ENCODE measurements around the gene KRT9. TPM values are rescaled to one million over a fixed set of nuclear protein-coding genes. Genes with fewer than 3 reads are reported as not detected.
A peak's percentile ranks its signal among the peaks of the same experiment; 100 is the strongest.

Gene KRT9
- total RNA-seq, 4 donors from 2014 or later: not detected

DNA sequence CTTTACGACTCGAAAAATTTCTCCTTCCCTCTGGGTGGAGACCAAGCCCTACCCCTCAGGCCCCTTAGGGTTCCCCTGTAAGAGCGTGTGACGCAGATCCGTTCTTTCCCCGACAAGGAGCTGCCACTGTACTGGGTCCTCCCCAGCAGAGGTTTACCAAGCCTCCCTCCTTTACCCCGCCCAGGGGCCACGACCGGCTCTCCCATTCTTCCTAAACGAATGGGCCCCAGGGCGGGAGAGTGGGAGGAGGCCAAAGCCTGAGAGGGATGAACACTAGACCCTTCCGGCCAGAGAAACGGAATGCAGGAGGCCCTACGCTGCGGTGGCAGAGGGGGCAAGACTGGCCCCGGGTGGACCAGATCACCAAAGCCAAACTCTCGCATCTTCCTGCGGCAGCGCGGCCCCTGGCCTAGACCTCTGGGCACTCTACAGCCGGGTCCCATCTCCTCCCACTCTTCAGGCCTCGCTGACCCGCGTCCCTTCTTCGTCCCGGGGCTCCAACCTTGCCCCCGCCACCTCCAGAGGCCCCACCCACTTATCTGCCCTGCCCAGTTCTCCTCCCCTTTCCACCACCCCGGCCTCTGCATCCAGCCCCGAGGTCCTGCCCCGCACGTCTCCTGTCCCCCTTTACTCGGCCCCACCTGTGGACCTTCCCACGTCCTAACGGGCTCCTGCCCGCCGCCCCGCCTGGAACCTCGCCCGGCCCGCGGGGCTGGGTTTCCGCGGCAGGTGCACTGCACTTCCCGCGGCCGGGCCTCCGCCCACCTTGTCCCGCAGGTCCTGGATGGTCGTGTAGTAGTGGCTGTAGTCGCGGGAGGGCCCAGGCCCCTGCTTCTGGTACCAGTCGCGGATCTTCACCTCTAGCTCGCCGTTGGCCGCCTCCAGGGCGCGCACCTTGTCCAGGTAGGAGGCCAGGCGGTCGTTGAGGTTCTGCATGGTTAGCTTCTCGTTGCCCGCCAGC, 44.5 kb downstream of the KRT9 start:
- H3K27ac ChIP-seq: peak overlapping the region; percentile 83 to 93 (median 92)
- TF ChIP-seq POLR2A (IDR thresholded peaks at IDR 0.05) (no peak), POLR2AphosphoS5 (IDR thresholded peaks at IDR 0.05) (peak in 1 of 3 donors; percentile 4)
- peak; percentile 68 for DNase-seq
- in situ Hi-C loops (cut with MboI; ENCODE audit: low pct_ligation_motif_present in 1 of 4, low pct_unique_long_range_greater_than_20kb in 1 of 4, low sequenced_read_pairs in 3 of 4) (loop anchor here in 1 of 4 donors (25.0 kb wide), 1 partner anchor 615 kb away; no protein-coding TSS in a partner anchor), intact Hi-C loops (cut with DNase I; ENCODE audit: low total_unique reads) (no loop called here)
- H3K27me3 ChIP-seq: peaks cover 38% of the 10 kb centered on the region
- no peaks in the 10 kb centered on the region for H3K36me3 ChIP-seq
- H3K4me1 ChIP-seq: peaks cover 5 to 63% (median 35%) of the 10 kb centered on the region in 4 donors
- no peaks in the 10 kb centered on the region for H3K9me3 ChIP-seq
- H3K4me3 ChIP-seq: peak overlapping the region; percentile 35 to 63 (median 58)
- 13 to 15% methylated on average over 3 to 49 of the region's 62 CpGs for WGBS, 2 donors (ENCODE audit: low coverage in 1 of 2)

GRCh38 chr17:41524261-41524660, 47.6 kb downstream of the KRT9 start:
- intact Hi-C loops (cut with DNase I; ENCODE audit: low total_unique reads) (no loop called here), in situ Hi-C loops (cut with MboI; ENCODE audit: low pct_ligation_motif_present in 1 of 4, low pct_unique_long_range_greater_than_20kb in 1 of 4, low sequenced_read_pairs in 3 of 4) (no loop called here)
- Histone ChIP-seq H3K27me3 (peaks cover 24% of the 10 kb centered on the region), H3K27ac (peak overlapping the region; percentile 81 to 92 (median 82)), H3K4me1 (peaks cover 9 to 64% (median 42%) of the 10 kb centered on the region in 4 donors), H3K9me3 (no peaks in the 10 kb centered on the region), H3K4me3 (no peak overlapping the region), H3K36me3 (no peaks in the 10 kb centered on the region)
- WGBS, 2 donors (ENCODE audit: low coverage in 1 of 2): 88% methylated on average over 11 of the region's 11 CpGs; no CpG with 5 or more reads in 1 of the 2 donors
- TF ChIP-seq POLR2AphosphoS5 (IDR thresholded peaks at IDR 0.05): no peak
- TF ChIP-seq POLR2A (IDR thresholded peaks at IDR 0.05): peak; percentile 28
- TF ChIP-seq EP300 (IDR thresholded peaks at IDR 0.05; ENCODE audit: low read depth): no peak
- no peak for DNase-seq

GRCh38 chr17:41523787-41524186, 48.1 kb downstream of the KRT9 start:
- H3K9me3 ChIP-seq: no peaks in the 10 kb centered on the region
- peaks cover 20% of the 10 kb centered on the region for H3K27me3 ChIP-seq
- H3K4me1 ChIP-seq: peaks cover 9 to 61% (median 41%) of the 10 kb centered on the region in 4 donors
- peak; percentile 38 for DNase-seq
- intact Hi-C loops (cut with DNase I; ENCODE audit: low total_unique reads) (no loop called here), in situ Hi-C loops (cut with MboI; ENCODE audit: low pct_ligation_motif_present in 1 of 4, low pct_unique_long_range_greater_than_20kb in 1 of 4, low sequenced_read_pairs in 3 of 4) (no loop called here)
- 47% methylated on average over 19 of the region's 19 CpGs; no CpG with 5 or more reads in 1 of the 2 donors for WGBS, 2 donors (ENCODE audit: low coverage in 1 of 2)
- TF ChIP-seq POLR2AphosphoS5 (IDR thresholded peaks at IDR 0.05) (no peak), EP300 (IDR thresholded peaks at IDR 0.05; ENCODE audit: low read depth) (no peak), POLR2A (IDR thresholded peaks at IDR 0.05) (no peak)
- TF ChIP-seq, protein P1, sequence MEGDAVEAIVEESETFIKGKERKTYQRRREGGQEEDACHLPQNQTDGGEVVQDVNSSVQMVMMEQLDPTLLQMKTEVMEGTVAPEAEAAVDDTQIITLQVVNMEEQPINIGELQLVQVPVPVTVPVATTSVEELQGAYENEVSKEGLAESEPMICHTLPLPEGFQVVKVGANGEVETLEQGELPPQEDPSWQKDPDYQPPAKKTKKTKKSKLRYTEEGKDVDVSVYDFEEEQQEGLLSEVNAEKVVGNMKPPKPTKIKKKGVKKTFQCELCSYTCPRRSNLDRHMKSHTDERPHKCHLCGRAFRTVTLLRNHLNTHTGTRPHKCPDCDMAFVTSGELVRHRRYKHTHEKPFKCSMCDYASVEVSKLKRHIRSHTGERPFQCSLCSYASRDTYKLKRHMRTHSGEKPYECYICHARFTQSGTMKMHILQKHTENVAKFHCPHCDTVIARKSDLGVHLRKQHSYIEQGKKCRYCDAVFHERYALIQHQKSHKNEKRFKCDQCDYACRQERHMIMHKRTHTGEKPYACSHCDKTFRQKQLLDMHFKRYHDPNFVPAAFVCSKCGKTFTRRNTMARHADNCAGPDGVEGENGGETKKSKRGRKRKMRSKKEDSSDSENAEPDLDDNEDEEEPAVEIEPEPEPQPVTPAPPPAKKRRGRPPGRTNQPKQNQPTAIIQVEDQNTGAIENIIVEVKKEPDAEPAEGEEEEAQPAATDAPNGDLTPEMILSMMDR (IDR thresholded peaks at IDR 0.05): no peak
- no peak overlapping the region for H3K4me3 ChIP-seq
- H3K36me3 ChIP-seq: no peaks in the 10 kb centered on the region
- H3K27ac ChIP-seq: peak overlapping the region; percentile 81 to 92 (median 82)

DNA sequence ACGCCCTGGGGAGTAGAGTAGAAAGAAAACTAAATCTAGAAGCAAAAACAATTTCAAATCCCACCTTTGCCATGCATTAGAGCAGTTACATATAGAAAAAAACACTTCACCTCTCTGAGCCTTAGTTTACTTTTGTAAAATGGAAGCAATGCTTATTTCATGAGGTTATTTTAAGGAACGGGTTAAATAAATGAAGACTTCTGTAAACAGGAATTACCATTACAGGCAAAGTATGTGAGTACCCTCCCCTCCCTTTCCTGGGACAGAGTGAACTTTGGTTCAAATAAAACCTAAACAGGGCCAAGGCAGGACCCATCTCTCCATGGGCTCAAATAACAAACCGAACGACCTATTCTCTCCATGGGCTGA, 48.6 kb downstream of the KRT9 start:
- Histone ChIP-seq H3K9me3 (no peaks in the 10 kb centered on the region), H3K4me1 (peaks cover 9 to 55% (median 39%) of the 10 kb centered on the region in 4 donors), H3K27ac (peak overlapping the region; percentile 81 to 92 (median 82)), H3K4me3 (no peak overlapping the region), H3K27me3 (peaks cover 15% of the 10 kb centered on the region), H3K36me3 (no peaks in the 10 kb centered on the region)
- no peak for DNase-seq
- 38 to 48% methylated on average over 2 to 4 of the region's 4 CpGs for WGBS, 2 donors (ENCODE audit: low coverage in 1 of 2)
- in situ Hi-C loops (cut with MboI; ENCODE audit: low pct_ligation_motif_present in 1 of 4, low pct_unique_long_range_greater_than_20kb in 1 of 4, low sequenced_read_pairs in 3 of 4): no loop called here
- intact Hi-C loops (cut with DNase I; ENCODE audit: low total_unique reads): no loop called here
- no peak for TF ChIP-seq POLR2A (IDR thresholded peaks at IDR 0.05)
- TF ChIP-seq EP300 (IDR thresholded peaks at IDR 0.05; ENCODE audit: low read depth): no peak
- TF ChIP-seq, protein P1 (IDR thresholded peaks at IDR 0.05): no peak
- TF ChIP-seq POLR2AphosphoS5 (IDR thresholded peaks at IDR 0.05): no peak

All from transverse colon (tissue), 4 donors.